T-helper 2 cell treated with Interferon-gamma antibody and Interleukin-4, amounts not matched to agents 100 ng/mL and 5 ng/mL, for 36 hours (primary cell): Measurements from ENCODE around the gene IREB2. TPM values are rescaled to one million over a fixed set of nuclear protein-coding genes. Genes with fewer than 3 reads are reported as not detected.

Source experiments
- intact Hi-C: fragments of 100-400 bp; cut with micrococcal nuclease; formaldehyde crosslinking; loops from one replicate; pipeline ENCODE4 v1.15.1; 2023
- total RNA-seq: library from RNA; stranded (reverse); gene quantifications from 2 replicates; pipeline ENCODE4 v1.2.3, GENCODE V29; 2022

IREB2 gene
- total RNA-seq, 1 donor from 2014 or later = 72.8 TPM

- intact Hi-C loops = no loop called here
These were observed 32.6 kb upstream of the IREB2 start for GRCh38 chr15:78405336-78405924.

DNA sequence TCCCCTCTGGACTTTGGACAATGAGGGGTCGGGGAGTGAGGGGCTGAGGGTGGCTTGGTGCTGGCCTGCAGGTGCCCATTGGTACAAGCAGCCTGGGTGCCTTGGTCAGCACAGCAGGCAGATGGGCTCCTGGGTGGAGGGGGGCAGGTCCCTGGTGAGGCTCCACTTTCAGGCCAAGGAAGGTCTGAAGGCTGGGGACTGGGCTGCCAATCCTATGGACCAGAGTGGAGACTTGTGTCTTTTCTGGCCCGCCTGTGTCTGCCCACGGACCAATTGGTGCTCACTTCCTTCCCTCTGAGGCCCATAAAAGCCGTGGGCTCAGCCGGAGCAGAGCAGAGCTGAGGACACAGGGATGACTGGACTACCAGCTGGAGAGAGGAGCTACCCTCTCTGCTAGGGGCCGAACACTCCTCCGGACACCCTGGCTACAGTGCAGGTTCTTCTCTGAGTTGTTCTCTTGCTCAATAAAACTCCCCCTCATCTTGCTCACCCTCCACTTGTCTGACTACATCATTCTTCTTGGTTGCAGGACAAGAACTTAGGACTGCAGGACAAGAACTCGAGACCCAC is 31.9 kb upstream of the IREB2 start:
- intact Hi-C loops = no loop called here

DNA sequence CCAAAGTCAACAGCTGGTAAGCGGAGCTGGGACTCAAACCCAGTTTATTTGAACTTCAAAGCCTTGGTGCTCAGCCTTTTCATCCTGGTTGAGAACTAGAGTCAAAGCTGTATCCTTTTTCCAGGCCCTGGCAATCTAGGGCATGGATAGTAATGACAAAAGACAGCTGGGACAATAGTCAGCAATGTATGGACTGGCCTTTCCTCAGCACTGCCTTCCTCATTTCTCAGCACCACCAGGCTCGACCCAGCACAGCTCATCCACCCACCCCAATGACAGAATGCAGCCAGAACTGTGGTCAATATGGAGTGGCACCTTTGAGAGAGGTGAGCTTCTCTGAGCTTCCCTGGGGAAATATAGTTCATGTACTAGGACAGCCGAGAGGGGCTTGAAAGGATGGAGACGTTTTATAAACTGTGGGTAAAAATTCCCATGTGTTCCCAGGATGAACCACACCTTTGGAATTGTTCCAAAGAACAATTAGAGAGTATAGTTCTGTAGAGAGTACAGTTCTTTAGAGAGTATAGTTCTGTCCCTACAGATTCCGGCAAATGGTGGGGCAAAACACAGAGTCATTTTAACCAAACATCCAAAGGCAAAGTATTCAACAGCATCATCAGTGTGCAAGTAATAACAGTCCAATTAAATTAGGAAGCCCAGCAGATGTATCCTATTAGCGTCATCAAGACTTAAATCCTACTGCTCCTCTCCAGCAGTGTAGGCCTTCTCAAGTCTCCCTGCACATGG is 30.2 kb upstream of the IREB2 start:
- intact Hi-C loops = no loop called here

DNA sequence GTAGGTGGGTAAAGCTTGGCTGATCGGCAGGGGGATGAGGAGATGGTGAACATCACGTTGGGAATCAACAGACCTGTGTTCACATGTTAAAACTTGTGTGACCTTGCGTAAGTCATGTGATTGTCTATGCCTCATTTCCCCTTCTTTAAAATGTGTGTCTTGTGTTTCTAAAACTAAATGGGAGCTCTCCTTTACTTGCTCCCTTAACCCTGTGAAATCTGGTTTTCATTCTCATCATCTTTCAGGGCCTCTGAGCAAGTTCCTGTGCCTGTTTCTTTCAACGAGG is 29.7 kb upstream of the IREB2 start:
- intact Hi-C loops = no loop called here

DNA sequence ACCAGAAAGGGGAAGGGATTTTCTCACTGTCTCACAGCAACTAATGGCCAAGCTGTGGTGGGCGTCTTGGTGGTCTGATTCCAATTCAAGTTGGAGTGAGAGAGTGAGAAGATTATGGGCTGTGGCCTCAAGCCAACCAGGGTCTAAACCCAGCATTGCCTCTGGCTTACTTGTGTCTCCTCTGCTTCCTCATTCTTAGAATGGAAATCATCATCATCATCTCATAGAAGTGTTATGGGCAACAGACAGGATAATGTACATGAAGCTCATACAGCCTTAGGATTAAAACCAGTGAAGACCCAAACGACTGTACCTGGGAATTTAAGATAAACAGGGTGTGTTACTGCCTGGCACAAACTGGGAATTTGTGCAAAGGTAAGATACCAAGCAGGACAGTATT is 29.1 kb upstream of the IREB2 start:
- intact Hi-C loops = no loop called here

DNA sequence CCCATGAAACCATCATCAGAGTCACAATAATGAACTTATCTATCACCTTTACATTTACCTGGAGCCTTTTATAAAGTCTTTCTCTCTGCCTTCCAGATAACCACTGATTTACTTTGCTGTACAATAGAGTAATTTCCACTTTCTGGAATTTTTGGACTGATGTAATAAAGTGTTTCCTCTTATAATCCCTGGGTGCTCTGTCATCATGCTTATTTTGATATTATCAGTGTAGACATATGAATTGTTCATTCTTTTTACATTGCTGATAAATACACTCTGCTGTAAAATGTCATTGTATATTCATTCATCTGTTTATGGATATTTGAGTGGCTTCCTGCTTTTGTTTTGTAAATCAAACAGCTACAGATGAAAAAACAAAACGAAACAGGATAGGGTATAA is 27.0 kb upstream of the IREB2 start:
- intact Hi-C loops = no loop called here

GRCh38 chr15:78414621-78415250 is 23.3 kb upstream of the IREB2 start:
- intact Hi-C loops = no loop called here

- intact Hi-C loops = no loop called here
These were observed 22.7 kb upstream of the IREB2 start for GRCh38 chr15:78415284-78415683.

- intact Hi-C loops = no loop called here
These were observed 20.0 kb upstream of the IREB2 start for GRCh38 chr15:78417754-78418630.

GRCh38 chr15:78418686-78419085 is 19.3 kb upstream of the IREB2 start:
- intact Hi-C loops = no loop called here

DNA sequence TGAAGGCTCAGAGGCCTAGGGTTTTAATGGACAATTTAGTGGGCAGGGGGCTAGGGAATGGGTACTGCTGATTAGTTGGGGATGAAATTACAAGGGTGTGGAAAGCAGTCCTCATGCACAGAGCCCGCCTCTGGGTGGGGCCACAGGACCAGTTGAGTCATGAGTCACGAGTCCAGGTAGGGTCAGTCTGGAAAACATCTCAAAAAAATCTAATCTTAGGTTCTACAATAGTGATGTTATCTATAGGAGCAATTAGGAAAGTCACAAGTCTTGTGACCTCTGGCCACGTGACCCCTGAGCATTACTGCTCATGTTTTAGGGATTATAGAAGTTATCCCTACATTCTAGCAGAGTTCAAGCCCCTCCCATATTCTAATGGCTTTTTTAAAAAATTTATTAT is 18.6 kb upstream of the IREB2 start:
- intact Hi-C loops = no loop called here

DNA sequence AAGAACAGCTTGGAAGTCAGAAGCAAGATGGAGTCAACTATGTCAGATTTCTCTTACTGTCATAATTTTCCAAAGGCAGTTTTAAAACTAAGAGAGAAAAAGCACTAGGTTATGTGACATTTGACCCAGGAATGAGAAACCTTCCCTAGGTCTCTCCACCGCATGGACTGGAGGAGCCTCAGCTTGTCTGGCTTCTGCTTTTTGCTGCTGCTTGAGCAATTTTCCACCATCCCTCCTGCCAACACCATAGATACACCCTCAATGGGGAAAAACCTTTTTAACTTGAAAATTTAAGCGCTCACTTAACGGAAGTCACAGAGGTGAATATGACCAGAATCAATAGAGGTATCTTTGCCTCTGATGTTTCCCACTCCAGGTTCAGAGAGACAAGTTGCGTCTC is 17.8 kb upstream of the IREB2 start:
- intact Hi-C loops = no loop called here

DNA sequence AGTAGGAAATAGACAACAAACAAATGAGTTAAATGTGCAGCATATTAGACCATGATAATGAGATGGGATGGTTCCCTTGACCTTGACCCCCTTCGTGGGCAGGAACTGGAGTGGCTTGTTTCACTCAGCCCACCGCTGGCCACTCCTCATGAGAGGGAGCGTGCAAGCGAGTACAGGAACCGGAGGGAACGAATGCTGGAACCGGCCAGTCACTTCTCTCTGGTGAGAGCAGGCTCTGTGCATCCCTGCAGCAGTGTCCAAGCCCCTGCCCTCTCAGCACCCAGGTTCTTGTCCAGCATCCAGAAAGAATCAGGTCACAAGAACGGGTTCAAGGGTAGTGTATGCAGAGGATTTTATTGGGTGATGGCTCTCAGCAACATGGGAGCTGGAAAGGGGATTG is 17.2 kb upstream of the IREB2 start:
- intact Hi-C loops = no loop called here

- intact Hi-C loops = no loop called here
These were observed 16.6 kb upstream of the IREB2 start for GRCh38 chr15:78421238-78421965.

DNA sequence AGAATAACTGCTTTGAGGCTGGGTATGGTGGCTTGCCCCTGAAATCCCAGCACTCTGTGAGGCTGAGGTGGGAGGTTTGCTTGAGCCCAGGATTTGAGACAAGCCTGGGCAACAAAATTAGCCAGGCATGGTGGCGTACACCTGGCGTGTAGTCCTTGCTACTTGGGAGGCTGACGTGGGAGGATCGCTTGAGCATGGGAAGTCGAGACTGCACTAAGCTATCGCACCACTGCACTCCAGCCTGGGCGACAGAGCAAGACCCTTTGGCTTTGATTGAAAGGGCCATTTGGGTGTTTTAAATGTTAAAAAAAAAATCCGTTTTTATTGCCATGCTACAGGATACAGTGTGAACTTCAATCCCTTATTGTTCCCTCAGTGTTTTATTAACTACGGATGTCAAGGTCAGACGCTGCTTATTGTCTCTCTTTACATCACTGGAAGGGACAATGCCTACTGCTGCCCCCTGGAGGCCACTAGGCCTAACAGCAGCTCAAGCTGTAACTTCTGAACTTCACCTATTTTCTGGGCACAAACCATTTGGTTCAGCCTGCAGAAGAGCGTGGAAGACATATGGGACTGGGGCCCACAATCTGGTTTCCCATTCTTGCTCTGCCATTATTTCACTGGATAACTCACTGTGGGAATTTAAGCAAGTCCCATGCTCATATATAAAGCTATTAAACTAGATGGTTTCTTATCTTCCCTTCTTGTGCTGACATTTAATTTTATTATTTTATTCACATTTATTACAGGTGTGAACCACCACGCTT is 15.3 kb upstream of the IREB2 start:
- intact Hi-C loops = loop anchor here (1.0 to 2.0 kb wide), 2 partner anchors 16 to 114 kb away; partner anchors contain the start of gene IREB2

DNA sequence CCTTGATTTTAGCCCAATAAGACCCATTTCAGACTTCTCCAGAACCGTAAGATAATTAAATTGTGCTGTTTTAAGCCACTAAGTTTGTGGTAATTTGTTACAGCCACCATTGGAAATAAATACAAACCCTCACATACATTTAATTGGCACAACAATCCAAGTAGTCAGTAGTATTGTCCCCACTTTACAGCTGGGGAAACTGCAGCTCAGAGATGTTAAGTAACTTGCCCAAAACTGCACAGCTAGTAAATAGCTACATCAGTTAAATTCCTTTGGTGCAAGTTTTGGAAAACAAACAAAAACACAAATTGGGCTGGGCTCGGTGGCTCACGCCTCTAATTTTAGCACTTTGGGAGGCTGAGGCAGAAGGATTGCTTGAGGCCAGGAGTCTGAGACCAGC is 13.3 kb upstream of the IREB2 start:
- intact Hi-C loops = no loop called here

- intact Hi-C loops = no loop called here
These were observed 12.4 kb upstream of the IREB2 start for GRCh38 chr15:78425643-78426042.

DNA sequence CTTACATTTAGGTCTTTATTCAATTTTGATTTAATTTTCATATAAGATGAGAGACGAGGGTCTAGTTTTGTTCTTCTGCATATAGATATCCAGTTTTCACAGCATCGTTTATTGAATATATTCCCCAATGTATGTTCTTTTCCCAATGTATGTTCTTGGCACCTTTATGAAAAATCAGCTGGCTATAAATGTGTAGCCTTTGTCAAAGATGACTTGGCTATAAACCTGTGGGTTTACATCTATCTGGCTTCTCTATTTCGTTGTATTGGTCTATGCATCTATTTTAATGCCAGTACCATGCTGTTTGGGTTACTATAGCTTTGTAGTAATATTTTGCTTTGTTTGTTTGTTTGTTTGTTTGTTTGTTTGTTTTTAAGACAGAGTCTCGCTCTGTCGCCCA is 11.7 kb upstream of the IREB2 start:
- intact Hi-C loops = no loop called here

- intact Hi-C loops = no loop called here
These were observed 10.1 kb upstream of the IREB2 start for GRCh38 chr15:78427953-78428352.

DNA sequence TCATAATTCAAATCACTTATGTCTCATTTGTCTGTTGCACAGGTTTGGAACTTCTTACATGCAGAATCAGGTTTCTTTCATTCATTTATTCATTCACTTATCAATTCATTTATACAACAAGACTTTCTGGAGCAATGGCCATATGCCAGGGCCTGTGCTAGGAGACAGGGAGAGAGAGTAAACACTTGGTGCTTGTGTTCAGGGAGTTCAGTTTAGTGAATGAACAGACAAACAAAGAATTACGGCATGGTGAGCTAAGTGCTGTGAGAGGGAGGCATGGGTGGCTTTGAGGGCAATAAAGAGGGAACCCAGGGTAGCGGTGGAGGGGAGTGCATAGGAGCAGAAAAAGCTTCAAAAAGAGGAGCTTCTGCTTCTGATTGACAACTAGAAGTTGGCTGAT is 8.5 kb upstream of the IREB2 start:
- intact Hi-C loops = no loop called here
